Endothelial cell of umbilical vein (primary cell): ENCODE results near the gene MAGI3. TPM values are rescaled to one million over a fixed set of nuclear protein-coding genes. Genes with fewer than 3 reads are reported as not detected.

Experiments used
- BruUV-seq: library from RNA; stranded (reverse); fragments of 400-500 nt; replicated peaks from 2 replicates; lab custom pipeline; 2021; lab: Mats Ljungman, UMichigan
- CTCF ChIA-PET: fragments of 300-600, 350-600 bp; sonication (Branson Sonifier 250); formaldehyde crosslinking; loops from one replicate; lab custom pipeline; 2021; ENCODE audit warnings: antibody characterized with exemption, inconsistent platforms; lab: Charles Lee
- POLR2A ChIA-PET: fragments of 300-600, 350-600 bp; sonication (Branson Sonifier 250); formaldehyde crosslinking; loops from one replicate; lab custom pipeline; 2021; ENCODE audit warnings: antibody characterized with exemption, inconsistent platforms; lab: Charles Lee
- DNase-seq: peaks from one replicate; pipeline ENCODE4 v3.0.0-alpha.2; 2011; ENCODE audit warnings: low read depth, low spot score
- FAIRE-seq: peaks from 2 replicates; lab custom pipeline; 2011; peaks lifted over from hg19 to GRCh38; lab: Jason Lieb, UNC
- H2AFZ ChIP-seq: 2 replicates; pipeline ENCODE4 v1.6.0; 2012; ENCODE audit warnings: low read depth, low read length, control low read depth, inconsistent platforms
- H3K27ac ChIP-seq: 2 replicates; pipeline ENCODE4 v1.5.1; 2011; ENCODE audit warnings: low read depth, mild to moderate bottlenecking, control low read depth, low read length, moderate library complexity; ENCODE audit not compliant: insufficient read depth
- H3K27me3 ChIP-seq, 2 experiments: 2 replicates each; pipeline versions ENCODE4 v1.6.0 to v1.6.1; 2011; ENCODE audit warnings: low read length in 2 of 2, mixed read lengths in 1 of 2; ENCODE audit not compliant: control insufficient read depth in 2 of 2, insufficient read depth in 2 of 2
- H3K36me3 ChIP-seq, 2 experiments: 2 replicates in 1 of 2; 3 replicates in 1 of 2; pipeline ENCODE4 v1.5.1; 2011; ENCODE audit warnings: low read length in 2 of 2, mild to moderate bottlenecking in 1 of 2, moderate library complexity in 1 of 2; ENCODE audit not compliant: control insufficient read depth in 2 of 2, insufficient read depth in 2 of 2; ENCODE audit errors: extremely low read depth in 1 of 2
- H3K4me1 ChIP-seq: 3 replicates; pipeline ENCODE4 v1.5.1; 2011; ENCODE audit warnings: mild to moderate bottlenecking, low read length; ENCODE audit not compliant: control insufficient read depth, insufficient read depth; ENCODE audit errors: extremely low read depth
- H3K4me2 ChIP-seq: 2 replicates; pipeline ENCODE4 v1.6.1; 2011; ENCODE audit warnings: low read length, control low read depth, mixed read lengths; ENCODE audit not compliant: insufficient read depth
- H3K4me3 ChIP-seq, 3 experiments: fragments of 200-600 bp in 1 of 3; sonication (generic), shearing (Covaris generic) in 1 of 3; replicated peaks in 1 of 3; 2 replicates each; pipeline ENCODE4 v1.5.1; 2011 to 2016; ENCODE audit warnings: control low read depth in 3 of 3, low read length in 3 of 3, mild to moderate bottlenecking in 2 of 3, inconsistent platforms in 1 of 3, low read depth in 1 of 3, moderate library complexity in 1 of 3; ENCODE audit not compliant: insufficient read depth in 1 of 3
- H3K79me2 ChIP-seq: 2 replicates; pipeline ENCODE4 v1.6.0; 2012; ENCODE audit warnings: low read length, inconsistent platforms; ENCODE audit not compliant: control insufficient read depth, insufficient read depth
- H3K9ac ChIP-seq: replicated peaks from 2 replicates; pipeline ENCODE3; 2011; ENCODE audit warnings: low read length, control low read depth; ENCODE audit not compliant: insufficient read depth; ENCODE audit errors: extremely low read depth
- H3K9me1 ChIP-seq: replicated peaks from 3 replicates; pipeline ENCODE4 v1.6.0; 2011; ENCODE audit warnings: mild to moderate bottlenecking, low read length; ENCODE audit not compliant: control insufficient read depth, insufficient read depth; ENCODE audit errors: extremely low read depth
- H3K9me3 ChIP-seq: replicated peaks from 2 replicates; pipeline ENCODE4 v1.5.1; 2012; ENCODE audit warnings: low read length, inconsistent platforms; ENCODE audit not compliant: control insufficient read depth, insufficient read depth
- H4K20me1 ChIP-seq: replicated peaks from 2 replicates; pipeline ENCODE3; 2011; ENCODE audit warnings: mild to moderate bottlenecking, low read length; ENCODE audit not compliant: control insufficient read depth, insufficient read depth; ENCODE audit errors: extremely low read depth
- EZH2 ChIP-seq: IDR thresholded peaks from 2 replicates; pipeline ENCODE4 v1.6.1; 2012; ENCODE audit warnings: borderline replicate concordance, low read depth, mild to moderate bottlenecking, moderate library complexity, low read length, inconsistent platforms; ENCODE audit not compliant: severe bottlenecking
- FOS ChIP-seq: IDR thresholded peaks from 2 replicates; pipeline ENCODE4 v1.6.1; 2011; ENCODE audit warnings: mild to moderate bottlenecking, low read length, moderate library complexity, borderline replicate concordance; ENCODE audit not compliant: insufficient read depth
- GATA2 ChIP-seq: IDR thresholded peaks from 2 replicates; pipeline ENCODE4 v1.7.0; 2011; ENCODE audit warnings: low read depth, mild to moderate bottlenecking, moderate library complexity, mixed read lengths, low read length; ENCODE audit not compliant: insufficient read length, insufficient read depth
- JUN ChIP-seq: IDR thresholded peaks from 2 replicates; pipeline ENCODE4 v1.6.1; 2011; ENCODE audit warnings: borderline replicate concordance, low read depth; ENCODE audit not compliant: insufficient read length, insufficient read depth
- MAX ChIP-seq: IDR thresholded peaks from 2 replicates; pipeline ENCODE4 v1.6.1; 2011; ENCODE audit not compliant: insufficient read depth, insufficient read length
- MYC ChIP-seq: IDR thresholded peaks from one replicate; pipeline ENCODE4 v1.6.1; 2011; ENCODE audit warnings: mild to moderate bottlenecking, low read depth, low read length
- POLR2A ChIP-seq: IDR thresholded peaks from 2 replicates; pipeline ENCODE4 v1.6.1; 2012; ENCODE audit warnings: low read depth, mild to moderate bottlenecking, control low read depth, low read length
- POLR2AphosphoS5 ChIP-seq: IDR thresholded peaks from 2 replicates; pipeline ENCODE4 v1.6.1; 2012; ENCODE audit warnings: low read depth, mild to moderate bottlenecking, control low read depth, low read length, moderate library complexity; ENCODE audit not compliant: insufficient read depth
- dilution Hi-C: fragments of 300-500 bp; cut with MboI; formaldehyde crosslinking; loops from one replicate; pipeline ENCODE4 v1.15.0; 2019; ENCODE audit warnings: low sequenced_read_pairs; ENCODE audit not compliant: extremely low pct_ligation_motif_present
- intact Hi-C: fragments of 100-400 bp; cut with micrococcal nuclease; formaldehyde crosslinking; loops from one replicate; pipeline ENCODE4 v1.10.0; 2022
- polyA plus RNA-seq, 4 experiments: library from polyadenylated mRNA; depleted of rRNA in 3 of 4; stranded (reverse) in 3 of 4; unstranded in 1 of 4; fragments of >200 nt; gene quantifications; 2 replicates each; pipeline versions ENCODE4 v1.2.1 to v1.2.3, GENCODE V29; 2011 to 2012; ENCODE audit warnings: missing spikeins in 1 of 4
- total RNA-seq: library from RNA; stranded (reverse); gene quantifications from 2 replicates; pipeline ENCODE4 v1.2.3, GENCODE V29; 2021
- TF ChIP-seq, protein P1 (sequence below), 2 donors: IDR thresholded peaks; 1 replicate in 1 of 2; 2 replicates in 1 of 2; pipeline ENCODE4 v1.5.1; 2011; ENCODE audit warnings: low read length in 2 of 2, mild to moderate bottlenecking in 2 of 2, moderate library complexity in 2 of 2, control low read depth in 1 of 2, inconsistent platforms in 1 of 2, low read depth in 1 of 2; ENCODE audit not compliant: insufficient read depth in 1 of 2; ENCODE audit errors: extremely low read depth in 1 of 2

The MAGI3 gene
- total and polyA plus RNA-seq, 2 donors (not counting 3 experiments of a cell fraction or from before 2014, with no cell fraction given) = 2.8 to 16.1 TPM

GRCh38 chr1:113369040-113369439 lies 21.3 kb upstream of the MAGI3 start:
- Histone ChIP-seq H3K4me3 (no peak overlapping the region), H3K4me2 (no peak overlapping the region), H3K27ac (no peak overlapping the region), H3K36me3 (no peaks in the 10 kb centered on the region), H3K27me3 (peaks cover 0 to 4% of the 10 kb centered on the region in 2 experiments), H3K4me1 (no peaks in the 10 kb centered on the region), H3K9ac (no peak overlapping the region), H4K20me1 (no peaks in the 10 kb centered on the region), H2AFZ (no peak overlapping the region), H3K9me1 (no peaks in the 10 kb centered on the region), H3K79me2 (no peaks in the 10 kb centered on the region), H3K9me3 (no peaks in the 10 kb centered on the region)
- ChIA-PET CTCF (no interaction called here), POLR2A (no interaction called here)
- dilution Hi-C loops = no loop called here
- intact Hi-C loops = no loop called here
- TF ChIP-seq, protein P1, sequence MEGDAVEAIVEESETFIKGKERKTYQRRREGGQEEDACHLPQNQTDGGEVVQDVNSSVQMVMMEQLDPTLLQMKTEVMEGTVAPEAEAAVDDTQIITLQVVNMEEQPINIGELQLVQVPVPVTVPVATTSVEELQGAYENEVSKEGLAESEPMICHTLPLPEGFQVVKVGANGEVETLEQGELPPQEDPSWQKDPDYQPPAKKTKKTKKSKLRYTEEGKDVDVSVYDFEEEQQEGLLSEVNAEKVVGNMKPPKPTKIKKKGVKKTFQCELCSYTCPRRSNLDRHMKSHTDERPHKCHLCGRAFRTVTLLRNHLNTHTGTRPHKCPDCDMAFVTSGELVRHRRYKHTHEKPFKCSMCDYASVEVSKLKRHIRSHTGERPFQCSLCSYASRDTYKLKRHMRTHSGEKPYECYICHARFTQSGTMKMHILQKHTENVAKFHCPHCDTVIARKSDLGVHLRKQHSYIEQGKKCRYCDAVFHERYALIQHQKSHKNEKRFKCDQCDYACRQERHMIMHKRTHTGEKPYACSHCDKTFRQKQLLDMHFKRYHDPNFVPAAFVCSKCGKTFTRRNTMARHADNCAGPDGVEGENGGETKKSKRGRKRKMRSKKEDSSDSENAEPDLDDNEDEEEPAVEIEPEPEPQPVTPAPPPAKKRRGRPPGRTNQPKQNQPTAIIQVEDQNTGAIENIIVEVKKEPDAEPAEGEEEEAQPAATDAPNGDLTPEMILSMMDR (IDR thresholded peaks at IDR 0.05; ENCODE audit: extremely low read depth in 1 of 2, insufficient read depth in 1 of 2, low read depth in 1 of 2, low read length in 2 of 2) = no peak
- no peak for TF ChIP-seq POLR2AphosphoS5
- no peak for TF ChIP-seq POLR2A
- TF ChIP-seq EZH2 = no peak
- no peak for TF ChIP-seq GATA2
- no peak for TF ChIP-seq MYC
- TF ChIP-seq FOS = no peak
- TF ChIP-seq JUN = no peak
- no peak for TF ChIP-seq MAX
- DNase-seq = no peak
- no peak for FAIRE-seq
- BruUV-seq = no TSS peak
